H1 (cell line): ENCODE data around the gene SLC25A53.
"Not testable (repeated sequence)": the region's sequence is repeated elsewhere in the genome, so short reads cannot be mapped to it uniquely, and the experiment has no call there.

Experiments used
- CBX8 ChIP-seq: fragments of 300-800, 300-1000 bp; sonication (generic); IDR thresholded peaks from 2 replicates; pipeline ENCODE4 v1.7.1; 2016; ENCODE audit warnings: low read depth, low read length, borderline replicate concordance
- EZH2 ChIP-seq: fragments of 200-600 bp; sonication (generic); IDR thresholded peaks from 2 replicates; pipeline ENCODE4 v1.7.1; 2012; ENCODE audit warnings: low read depth, mild to moderate bottlenecking, moderate library complexity, low read length, inconsistent platforms; ENCODE audit not compliant: severe bottlenecking
- JUN ChIP-seq: IDR thresholded peaks from 2 replicates; pipeline ENCODE4 v1.6.1; 2011; ENCODE audit warnings: low read depth, mild to moderate bottlenecking, improper control_type of control experiment, low read length
- POLR2A ChIP-seq, 2 experiments: IDR thresholded peaks; 1 replicate in 1 of 2; 2 replicates in 1 of 2; pipeline ENCODE4 v1.6.1; 2011; ENCODE audit warnings: low read depth in 2 of 2, low read length in 2 of 2, mild to moderate bottlenecking in 2 of 2; ENCODE audit errors: control extremely low read depth in 1 of 2
- RNF2 ChIP-seq: fragments of 200-900, 300-1000 bp; sonication (generic); IDR thresholded peaks from 2 replicates; pipeline ENCODE4 v1.7.1; 2016; ENCODE audit warnings: borderline replicate concordance, low read depth, mild to moderate bottlenecking, antibody characterized with exemption, low read length; ENCODE audit not compliant: poor library complexity, severe bottlenecking; ENCODE audit errors: missing control alignments
- RXRA ChIP-seq: IDR thresholded peaks from 2 replicates; pipeline ENCODE4 v1.6.1; 2011; ENCODE audit warnings: low read depth, mild to moderate bottlenecking, low read length, moderate library complexity; ENCODE audit not compliant: insufficient read depth
- SRF ChIP-seq: IDR thresholded peaks from 2 replicates; pipeline ENCODE4 v1.6.1; 2011; ENCODE audit warnings: mild to moderate bottlenecking, low read depth, low read length, moderate library complexity
- TAF1 ChIP-seq: IDR thresholded peaks from 2 replicates; pipeline ENCODE4 v1.6.1; 2011; ENCODE audit warnings: mild to moderate bottlenecking, low read depth, low read length
- YY1 ChIP-seq: IDR thresholded peaks from 2 replicates; pipeline ENCODE4 v1.6.1; 2011; ENCODE audit warnings: low read depth, mild to moderate bottlenecking, low read length
- TF ChIP-seq, protein P1 (sequence below), 3 experiments: IDR thresholded peaks; 1 replicate in 2 of 3; 2 replicates in 1 of 3; pipeline versions ENCODE4 v1.5.1 to v1.6.1; 2011; ENCODE audit warnings: low read length in 3 of 3, mild to moderate bottlenecking in 3 of 3, inconsistent platforms in 2 of 3, low read depth in 1 of 3, moderate library complexity in 1 of 3; ENCODE audit not compliant: insufficient read depth in 1 of 3; ENCODE audit errors: control extremely low read depth in 1 of 3
- TF ChIP-seq, protein P2 (sequence below): IDR thresholded peaks from 2 replicates; pipeline ENCODE4 v1.6.1; 2012; ENCODE audit warnings: low read length, inconsistent platforms

DNA sequence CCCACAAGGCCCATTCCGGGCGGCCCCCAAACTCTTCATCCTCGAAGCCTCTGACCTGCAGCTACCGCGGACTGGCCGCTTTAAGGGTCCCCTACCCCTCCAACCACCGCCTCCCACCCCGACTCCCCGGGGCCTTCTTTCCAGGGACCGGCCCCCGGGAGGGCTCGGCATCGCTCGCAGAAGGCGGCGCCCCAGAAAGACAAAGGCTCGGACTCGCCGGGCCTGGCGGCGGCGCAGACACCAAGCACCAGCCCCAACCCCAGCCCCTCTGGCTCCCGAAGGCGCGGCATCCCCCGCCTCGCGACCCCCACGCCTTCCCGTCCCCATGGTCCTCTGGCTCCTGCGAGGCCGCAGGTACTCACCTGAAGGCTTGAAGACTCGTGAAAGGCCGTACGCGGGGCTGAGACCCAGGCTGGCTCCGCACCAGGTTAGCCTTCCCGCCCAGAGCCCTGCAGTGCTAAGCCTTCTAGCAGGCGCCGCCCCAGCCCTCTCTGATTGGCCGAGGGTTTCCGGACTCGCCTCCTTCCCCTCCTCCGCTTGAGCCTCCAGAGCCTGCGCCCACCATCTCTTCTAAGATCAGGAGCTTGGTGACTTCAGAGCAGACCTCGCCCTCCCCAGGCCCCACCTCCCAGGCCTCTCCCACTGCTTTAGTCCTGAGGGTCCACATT lies 80.9 kb downstream of the SLC25A53 start, which contains the start of gene TMSB15C:
- TF ChIP-seq, protein P1, sequence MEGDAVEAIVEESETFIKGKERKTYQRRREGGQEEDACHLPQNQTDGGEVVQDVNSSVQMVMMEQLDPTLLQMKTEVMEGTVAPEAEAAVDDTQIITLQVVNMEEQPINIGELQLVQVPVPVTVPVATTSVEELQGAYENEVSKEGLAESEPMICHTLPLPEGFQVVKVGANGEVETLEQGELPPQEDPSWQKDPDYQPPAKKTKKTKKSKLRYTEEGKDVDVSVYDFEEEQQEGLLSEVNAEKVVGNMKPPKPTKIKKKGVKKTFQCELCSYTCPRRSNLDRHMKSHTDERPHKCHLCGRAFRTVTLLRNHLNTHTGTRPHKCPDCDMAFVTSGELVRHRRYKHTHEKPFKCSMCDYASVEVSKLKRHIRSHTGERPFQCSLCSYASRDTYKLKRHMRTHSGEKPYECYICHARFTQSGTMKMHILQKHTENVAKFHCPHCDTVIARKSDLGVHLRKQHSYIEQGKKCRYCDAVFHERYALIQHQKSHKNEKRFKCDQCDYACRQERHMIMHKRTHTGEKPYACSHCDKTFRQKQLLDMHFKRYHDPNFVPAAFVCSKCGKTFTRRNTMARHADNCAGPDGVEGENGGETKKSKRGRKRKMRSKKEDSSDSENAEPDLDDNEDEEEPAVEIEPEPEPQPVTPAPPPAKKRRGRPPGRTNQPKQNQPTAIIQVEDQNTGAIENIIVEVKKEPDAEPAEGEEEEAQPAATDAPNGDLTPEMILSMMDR (IDR thresholded peaks at IDR 0.05; ENCODE audit: control extremely low read depth in 1 of 3, insufficient read depth in 1 of 3, low read depth in 1 of 3, low read length in 3 of 3) = not testable (repeated sequence)
- not testable (repeated sequence) for TF ChIP-seq POLR2A (IDR thresholded peaks at IDR 0.05; ENCODE audit: control extremely low read depth in 1 of 2, low read depth in 2 of 2, low read length in 2 of 2); RNF2; CBX8; JUN; SRF; RXRA; EZH2; YY1; TAF1
- TF ChIP-seq, protein P2, sequence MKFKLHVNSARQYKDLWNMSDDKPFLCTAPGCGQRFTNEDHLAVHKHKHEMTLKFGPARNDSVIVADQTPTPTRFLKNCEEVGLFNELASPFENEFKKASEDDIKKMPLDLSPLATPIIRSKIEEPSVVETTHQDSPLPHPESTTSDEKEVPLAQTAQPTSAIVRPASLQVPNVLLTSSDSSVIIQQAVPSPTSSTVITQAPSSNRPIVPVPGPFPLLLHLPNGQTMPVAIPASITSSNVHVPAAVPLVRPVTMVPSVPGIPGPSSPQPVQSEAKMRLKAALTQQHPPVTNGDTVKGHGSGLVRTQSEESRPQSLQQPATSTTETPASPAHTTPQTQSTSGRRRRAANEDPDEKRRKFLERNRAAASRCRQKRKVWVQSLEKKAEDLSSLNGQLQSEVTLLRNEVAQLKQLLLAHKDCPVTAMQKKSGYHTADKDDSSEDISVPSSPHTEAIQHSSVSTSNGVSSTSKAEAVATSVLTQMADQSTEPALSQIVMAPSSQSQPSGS = not testable (repeated sequence)
